IPS DF 4.7 (cell line): ENCODE results near the gene THRAP3.
"Not testable (repeated sequence)": the region's sequence is repeated elsewhere in the genome, so short reads cannot be mapped to it uniquely, and the experiment has no call there.

ENCODE experiments used
- DNase-seq: peaks from one replicate; pipeline ENCODE4 v3.0.0-alpha.2; 2013; ENCODE audit warnings: low spot score; ENCODE audit errors: extremely low read depth

Gene THRAP3

DNA sequence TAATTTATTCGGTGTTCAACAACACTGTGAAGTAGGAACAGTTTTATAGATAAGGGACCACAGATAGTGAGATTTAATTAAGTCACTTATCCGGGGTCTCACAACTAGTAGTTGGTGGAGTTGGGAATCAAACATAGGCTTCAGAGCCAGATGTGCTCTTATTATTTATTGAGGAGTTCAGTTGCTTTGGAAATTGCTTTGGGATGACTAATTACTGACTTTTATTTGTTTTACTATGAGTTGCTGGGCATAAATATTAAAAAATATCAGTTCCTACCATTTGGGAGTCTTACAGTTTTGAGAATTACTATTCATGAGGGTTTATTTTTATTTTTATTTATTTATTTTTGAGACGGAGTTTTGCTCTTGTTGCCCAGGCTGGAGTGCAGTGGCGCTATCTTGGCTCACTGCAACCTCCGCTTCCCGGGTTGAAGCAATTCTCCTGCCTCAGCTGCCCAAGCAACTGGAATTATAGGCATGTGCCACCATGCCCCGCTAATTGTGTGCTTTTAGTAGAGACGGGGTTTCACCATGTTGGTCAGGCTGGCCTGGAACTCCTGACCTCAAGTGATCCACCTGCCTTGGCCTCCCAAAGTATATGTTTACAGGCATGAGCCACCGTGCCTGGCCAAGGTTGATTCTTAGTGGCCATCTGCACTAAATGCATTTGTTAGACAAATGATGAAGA is 27.7 kb downstream of the THRAP3 start:
- DNase-seq = no peak

DNA sequence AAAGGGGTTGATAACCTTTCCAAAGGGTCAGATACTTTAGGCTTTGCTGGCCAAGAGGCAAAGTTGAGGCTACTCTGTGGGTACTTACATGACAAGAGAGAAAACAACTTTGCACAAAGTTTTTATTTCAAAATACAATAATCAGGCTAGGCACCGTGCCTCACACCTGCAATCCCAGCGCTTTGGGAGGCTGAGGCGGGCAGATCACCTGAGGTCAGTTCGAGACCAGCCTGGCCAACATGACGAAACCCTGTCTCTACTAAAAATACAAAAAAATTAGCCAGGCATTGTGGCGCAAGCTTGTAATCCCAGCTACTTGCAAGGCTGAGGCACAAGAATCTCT is 28.2 kb downstream of the THRAP3 start:
- not testable (repeated sequence) for DNase-seq

DNA sequence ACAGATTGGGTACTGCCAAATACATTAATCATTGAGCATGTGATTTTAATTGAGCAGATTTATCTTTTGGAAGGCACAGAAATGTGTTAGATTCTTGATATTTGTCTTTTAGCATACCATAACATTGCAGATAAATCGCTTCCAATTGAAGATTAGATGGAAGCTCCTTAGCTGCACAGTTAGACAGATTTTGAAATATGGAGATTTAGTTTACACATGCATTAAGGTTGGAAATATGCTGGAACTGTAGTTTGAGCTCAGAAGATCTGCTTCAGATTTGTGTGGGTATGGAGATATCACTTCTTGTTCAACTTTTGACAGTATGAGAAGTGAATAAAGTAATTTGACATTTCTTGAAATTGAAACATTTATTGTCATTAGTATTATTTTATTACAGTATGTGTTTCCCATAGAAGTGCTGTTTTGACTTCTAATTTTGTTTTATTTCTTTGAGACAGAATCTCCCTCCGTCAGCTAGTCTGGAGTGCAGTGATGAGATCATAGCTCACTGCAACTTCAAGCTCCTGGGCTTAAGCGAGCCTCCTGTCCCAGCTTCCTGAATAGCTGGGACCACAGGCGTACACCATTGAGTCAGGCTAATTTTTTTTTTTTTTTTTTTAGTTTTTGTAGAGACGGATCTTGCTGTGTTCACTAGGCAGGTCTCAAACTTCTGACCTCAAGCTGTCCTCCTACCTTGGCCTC is 29.1 kb downstream of the THRAP3 start:
- no peak for DNase-seq

DNA sequence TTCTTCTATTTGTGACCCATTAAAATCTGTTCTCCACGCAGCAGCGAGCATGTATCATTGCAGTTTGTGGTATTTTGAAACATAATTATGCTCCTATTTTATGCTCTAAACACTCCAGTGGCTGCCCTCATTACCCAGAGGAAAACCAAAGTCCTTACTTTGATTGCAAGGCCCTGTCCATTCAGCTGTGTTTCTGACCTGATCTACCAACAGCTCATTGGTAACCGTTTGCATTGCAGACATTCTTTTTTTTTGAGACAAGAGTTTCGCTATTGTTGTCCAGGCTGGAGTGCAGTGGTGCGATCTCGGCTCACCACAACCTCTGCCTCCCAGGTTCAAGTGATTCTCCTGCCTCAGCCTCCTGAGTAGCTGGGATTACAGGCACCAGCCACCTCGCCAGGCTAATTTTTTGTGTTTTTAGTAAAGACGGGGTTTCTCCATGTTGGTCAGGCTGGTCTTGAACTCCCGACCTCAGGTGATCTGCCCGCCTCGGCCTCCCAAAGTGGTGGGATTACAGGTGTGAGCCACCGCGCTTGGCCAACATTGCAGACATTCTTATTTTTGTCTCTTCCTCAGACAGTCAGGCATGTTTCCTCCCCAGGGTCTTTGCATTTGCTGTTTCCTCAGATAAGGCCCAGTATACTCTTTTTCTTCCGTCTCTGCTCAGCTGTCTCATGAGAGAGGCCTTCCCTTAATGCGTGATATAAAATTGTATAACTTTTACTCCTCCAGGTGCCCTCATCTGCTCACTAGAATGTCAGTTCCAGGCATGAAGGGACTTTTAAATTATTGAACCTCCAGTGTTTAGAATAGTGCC is 32.5 kb downstream of the THRAP3 start:
- no peak for DNase-seq

DNA sequence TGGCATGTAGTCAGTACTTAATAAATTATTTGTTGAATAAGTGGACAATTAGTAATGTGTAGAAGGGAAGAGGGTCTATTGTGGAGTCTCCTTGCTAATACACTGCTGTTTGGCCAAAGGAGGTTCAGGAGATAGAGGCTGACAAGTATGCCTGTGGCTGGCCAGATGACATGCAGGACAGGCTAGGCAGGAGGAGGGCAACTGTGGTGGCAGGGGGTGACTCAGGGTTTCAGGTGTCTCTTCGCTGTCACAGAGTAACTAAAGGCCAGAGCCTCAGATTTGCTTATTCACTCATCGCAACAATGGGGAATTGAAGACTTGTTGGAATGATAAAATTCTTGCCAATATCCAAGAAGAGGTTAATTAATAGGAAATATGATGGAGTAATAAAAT is 33.1 kb downstream of the THRAP3 start:
- DNase-seq = no peak

DNA sequence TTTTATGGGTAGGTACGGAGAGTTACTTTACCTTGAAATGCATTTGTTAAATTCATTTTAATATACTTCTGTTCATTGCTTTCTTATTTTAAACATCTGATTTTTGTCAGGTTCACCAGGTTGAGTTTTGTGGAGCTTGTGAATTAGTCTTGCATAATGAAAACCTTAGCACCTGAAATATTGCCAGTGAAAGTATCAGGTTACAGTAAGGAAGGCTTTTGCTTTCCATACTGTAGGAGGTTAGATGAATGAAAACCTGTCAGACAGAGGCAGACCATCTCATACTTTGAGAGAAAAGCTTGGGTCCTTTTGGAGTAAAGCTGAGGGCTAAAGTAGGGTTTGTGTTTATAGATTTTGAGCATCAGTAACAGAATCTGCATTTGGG is 34.7 kb downstream of the THRAP3 start:
- DNase-seq = no peak

DNA sequence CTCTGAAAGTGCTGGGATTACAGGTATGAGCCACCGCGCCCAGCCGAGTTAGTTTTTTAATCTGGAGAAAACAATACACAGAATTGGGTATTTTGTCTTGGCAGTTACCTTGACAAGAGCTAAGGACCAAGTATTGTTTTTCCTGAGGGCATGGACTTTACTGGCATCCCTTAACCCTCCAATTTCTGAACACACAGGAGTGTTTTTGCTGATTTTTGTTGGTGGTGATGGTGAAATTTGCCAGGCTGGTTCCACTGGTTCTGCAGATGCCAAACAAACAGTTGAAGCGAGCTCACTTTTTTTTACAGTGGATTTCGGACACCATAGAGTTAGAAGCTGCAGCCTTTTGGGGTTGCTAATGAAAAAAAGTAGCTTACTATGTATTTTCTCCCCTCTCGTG is 44.7 kb downstream of the THRAP3 start:
- DNase-seq = no peak

DNA sequence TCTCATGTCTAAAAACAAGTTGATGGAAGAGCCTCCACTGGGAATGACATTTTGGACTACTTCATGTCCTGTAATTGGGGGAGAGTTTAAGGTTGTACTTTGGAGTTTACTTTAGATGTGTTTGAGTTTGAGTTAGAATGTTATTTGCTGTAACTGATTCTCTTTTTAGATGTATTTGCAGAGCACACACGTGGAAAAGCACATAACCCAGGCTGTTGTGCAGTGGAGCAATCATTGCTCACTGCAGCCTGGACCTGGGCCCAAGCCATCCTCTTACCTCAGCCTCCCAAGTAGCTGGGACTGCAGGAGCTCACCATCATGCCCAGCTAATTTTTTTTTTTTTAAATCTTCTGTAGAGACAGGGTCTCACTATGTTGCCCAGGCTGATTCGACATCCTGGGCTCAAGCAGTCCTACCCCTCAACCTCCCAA is 45.2 kb downstream of the THRAP3 start:
- DNase-seq = no peak

DNA sequence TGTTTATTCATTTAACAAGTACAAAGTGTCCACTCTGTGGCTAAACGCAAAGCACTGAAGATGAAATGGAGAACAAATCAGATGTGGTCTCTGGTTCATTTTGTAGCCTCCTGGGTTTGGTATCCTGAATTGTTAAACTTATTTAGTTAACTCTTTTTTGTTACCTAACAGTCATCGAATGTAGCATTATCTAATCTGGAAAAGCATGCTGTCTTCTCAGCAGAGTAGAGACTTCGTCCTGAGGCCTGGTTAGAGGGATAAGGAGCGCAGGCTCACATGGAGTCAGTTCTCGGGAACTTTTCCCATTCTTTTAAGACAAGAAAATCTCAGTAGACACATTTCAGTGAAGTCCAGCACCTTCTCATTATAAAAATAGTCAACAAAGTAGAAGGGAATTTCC is 48.8 kb downstream of the THRAP3 start:
- DNase-seq = no peak

DNA sequence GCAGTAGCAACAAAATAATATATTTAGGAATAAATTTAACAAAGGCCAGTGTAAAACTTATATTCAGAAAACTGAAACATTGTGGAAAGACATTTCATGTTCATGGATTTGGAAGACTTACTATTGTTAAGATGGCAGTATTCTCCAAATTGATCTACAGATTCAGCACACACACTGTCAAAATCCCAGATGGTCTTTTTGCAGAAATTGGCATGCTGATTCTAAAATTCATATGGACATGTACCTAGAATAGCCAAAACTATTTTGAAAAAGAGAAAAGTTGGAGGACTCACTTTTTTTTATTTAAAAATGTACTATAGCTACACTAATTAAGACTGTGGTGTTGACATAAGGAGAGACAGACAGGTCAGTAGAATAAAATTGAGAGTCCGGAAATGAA is 50.0 kb downstream of the THRAP3 start:
- no peak for DNase-seq

DNA sequence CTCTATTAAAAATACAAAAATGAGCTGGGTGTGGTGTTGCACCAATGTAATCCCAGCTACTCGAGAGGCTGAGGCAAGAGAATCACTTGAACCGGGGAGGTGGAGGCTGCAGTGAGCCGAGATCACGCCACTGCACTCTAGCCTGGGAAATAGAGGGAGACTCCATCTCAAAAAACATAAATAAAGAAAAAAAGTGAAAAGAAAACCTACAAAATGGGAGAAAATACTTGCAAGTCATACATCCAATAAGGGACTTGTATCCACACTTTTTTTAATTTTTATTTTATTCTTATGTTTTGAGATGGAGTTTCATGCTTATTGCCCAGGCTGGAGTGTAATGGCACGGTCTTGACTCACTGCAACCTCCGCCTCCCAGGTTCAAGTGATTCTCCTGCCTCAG is 52.4 kb downstream of the THRAP3 start:
- no peak for DNase-seq

DNA sequence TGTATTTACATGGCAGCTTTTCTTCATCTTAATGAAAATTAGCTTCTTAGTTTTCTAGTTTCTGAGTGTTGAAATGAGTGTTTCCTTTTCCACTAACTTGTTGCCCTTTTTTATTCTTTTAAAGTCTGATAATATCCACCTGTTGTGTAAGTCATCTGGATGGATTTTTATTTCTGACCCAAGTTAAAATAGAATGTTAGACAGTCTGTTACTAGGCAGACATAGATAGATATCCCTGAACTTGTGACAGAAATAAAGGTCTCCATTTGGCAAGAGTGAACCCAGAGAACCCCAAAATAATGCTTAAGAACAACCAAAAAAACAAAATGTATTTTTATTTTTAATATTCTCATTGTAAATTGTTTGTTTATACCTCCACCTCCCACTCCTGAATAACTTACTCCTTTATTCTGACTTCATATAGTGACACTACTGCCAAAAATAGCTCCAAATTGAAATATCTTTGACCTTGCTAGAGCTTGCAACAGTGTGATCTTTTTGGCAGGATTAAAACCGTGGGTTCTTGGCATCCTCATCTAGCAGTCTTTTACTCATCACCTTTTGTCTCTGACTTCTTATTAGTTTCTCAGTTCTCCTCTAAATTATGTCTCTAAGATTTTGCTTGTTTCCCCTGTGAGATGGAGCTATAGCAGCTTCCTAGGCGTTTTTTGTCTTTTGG is 55.0 kb downstream of the THRAP3 start:
- DNase-seq = no peak

DNA sequence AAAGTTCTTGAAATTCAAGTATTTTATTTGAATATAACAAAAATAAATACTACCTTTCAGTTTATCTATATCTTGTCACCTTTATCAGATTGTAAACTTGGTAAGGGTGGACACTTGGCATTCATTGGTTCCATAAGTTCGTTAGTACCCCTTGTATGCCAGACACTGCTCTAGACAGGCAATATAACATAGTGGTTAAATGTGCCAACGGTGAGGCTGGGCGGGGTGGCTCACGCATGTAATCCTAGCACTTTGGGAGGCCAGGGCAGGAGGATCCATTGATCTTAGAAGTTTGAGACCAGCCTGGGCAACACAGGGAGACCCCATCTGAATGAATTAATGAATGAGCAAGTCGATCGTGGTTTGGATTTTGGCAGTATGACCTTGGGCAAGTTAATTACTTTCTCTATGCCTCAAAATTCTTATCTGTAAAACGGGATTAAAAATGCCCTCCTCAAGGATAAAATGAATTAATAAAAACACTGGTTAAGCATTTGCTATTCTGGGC is 55.6 kb downstream of the THRAP3 start:
- no peak for DNase-seq

DNA sequence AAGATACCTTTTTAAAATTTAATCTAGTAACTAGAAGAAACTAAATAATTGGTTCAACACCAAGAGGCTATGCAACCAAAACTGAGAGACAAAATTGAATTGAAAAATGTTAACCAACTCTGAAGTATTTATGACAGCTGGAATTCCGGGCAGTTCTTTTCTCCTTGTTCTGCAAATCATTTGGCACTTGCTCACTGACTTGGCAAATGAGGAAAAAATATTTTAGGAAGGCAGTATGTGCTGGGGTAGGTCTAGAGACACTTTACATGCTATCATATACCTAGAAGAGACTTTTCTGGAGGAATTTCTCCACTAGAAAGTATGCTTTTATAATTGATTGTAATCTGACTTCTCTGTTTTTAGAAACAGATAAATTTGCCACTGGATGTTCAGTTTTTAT is 59.8 kb downstream of the THRAP3 start:
- no peak for DNase-seq

DNA sequence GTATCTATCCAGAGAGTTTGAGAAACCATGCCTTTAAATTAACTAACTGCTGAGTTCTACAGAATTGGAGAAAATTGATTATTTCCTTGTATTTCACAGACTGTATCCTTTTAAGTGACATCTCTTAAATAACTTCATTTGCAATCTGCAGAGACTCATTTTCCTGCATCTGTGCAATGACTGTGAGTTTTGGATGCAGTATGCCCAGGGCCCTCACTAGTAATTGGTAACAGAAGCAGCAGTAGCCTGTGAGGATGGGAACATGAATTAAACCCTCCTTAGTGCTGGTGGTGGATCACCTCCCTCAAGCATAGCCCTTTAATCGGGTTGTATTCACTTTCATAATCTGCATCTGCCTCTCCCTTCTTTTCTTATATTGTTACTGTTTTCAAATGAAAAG is 60.3 kb downstream of the THRAP3 start:
- no peak for DNase-seq

DNA sequence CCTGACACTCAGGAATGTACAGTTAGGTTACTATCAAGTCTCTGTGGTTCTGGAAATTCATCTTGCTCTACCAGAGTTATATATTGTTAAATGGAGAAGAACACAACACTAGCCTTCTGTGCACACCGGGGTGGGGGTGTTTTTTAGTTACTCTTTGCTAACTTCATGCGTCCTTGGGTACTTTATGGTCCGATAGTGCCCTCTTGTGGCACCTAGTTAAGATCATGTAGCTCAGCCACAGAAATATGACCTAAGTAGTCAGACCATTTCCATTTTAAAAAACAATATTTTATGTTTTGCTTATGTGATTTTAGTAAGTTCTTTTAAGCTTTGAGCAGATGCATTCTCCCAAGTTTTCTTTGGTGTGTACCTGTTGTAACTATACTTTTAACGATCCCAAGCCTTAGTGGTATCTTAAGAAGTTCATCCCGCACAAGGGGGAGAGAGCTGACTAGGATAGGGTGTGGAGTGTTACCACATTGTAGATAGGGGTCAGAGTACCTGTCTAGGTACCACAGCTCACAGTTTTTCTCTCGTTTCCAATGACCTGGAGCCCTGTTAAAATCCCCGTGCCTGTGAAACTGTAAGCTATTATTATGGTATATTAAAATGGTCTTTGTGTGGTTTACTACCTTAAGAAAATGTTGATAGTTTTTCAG is 61.3 kb downstream of the THRAP3 start:
- peak; percentile 60 for DNase-seq

DNA sequence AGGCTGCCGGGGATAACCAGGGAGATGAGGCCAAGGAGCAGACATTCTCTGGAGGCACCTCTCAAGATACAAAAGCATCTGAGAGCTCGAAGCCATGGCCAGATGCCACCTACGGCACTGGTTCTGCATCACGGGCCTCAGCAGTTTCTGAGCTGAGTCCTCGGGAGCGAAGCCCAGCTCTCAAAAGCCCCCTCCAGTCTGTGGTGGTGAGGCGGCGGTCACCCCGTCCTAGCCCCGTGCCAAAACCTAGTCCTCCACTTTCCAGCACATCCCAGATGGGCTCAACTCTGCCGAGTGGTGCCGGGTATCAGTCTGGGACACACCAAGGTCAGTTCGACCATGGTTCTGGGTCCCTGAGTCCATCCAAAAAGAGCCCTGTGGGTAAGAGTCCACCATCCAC is 62.6 kb downstream of the THRAP3 start:
- DNase-seq = no peak

DNA sequence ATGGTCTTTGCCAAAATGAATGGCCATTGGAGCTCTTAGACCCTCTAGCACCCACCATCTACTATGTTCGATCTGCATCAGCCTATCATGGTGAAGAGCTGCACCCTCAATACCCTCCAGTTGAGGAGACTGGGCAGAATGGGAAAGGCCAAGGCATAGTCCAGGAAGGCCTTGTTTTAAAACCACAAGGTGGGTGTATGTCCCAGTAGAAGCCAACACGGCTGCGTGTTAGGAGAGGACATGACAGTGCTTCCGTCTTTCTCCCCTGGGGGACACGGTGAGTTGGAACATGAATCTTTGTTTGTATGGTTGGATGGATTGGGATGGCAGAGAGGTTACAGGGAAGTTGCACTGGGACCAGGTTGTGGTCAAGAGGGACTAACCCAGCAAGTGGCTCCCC is 63.4 kb downstream of the THRAP3 start:
- no peak for DNase-seq

DNA sequence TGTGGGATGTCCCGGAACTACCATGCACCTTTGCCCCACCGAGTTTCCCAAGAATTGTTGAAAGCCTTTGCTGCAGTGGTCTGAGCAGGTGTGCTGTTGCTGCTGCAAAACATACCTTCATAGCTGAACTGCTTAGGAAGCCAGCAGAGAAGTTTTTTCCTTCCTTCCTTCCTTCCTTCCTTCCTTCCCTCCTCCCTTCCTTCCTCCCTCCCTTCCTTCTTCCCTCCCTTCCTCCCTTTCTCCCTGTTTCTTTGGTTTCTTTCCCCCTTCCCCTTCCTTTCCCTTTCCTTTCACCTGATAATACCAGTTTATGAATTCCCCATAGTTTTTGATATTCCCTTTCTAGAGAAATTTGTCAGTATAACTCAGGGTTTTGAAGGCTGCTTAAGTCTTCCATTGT is 71.1 kb downstream of the THRAP3 start:
- no peak for DNase-seq

DNA sequence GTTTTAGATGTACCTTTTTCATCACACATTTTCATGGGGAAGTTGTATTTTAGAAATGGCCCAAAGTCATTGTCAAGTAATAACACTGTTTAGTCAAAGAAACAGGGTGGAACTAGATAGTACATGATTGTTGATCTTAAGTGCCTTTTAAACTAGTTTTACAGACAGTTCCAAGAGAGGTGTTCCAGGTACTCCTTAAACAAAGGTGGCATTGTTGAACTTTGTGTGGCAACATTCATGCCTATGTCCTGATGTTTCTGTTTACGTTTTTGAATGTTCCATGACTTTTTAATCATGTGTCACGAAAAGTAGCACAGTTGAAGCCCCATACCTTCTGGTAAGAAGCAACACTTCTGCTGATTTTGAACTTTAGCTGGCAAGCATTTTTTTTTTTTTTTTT is 72.8 kb downstream of the THRAP3 start:
- DNase-seq = no peak

DNA sequence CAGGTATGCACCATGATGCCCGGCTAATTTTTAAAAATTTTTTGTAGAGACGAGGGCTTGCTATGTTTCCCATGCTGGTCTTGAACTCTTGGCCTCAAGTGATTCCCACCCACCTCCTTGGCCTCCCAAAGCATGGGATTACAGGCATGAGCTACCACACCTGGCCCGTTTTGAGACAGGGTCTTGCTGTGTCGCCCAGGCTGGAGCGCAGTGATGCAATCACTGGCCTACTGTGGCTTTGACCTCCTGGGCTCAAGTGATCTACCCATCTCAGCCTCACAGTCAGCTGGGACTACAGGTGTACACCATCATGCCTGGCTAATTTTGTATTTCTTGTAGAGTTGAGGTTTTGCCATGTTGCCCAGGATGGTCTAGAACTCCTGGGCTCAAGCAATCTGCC is 74.4 kb downstream of the THRAP3 start:
- DNase-seq = no peak
